ENCODE measurements around the gene TFB1M. TPM values are rescaled to one million over a fixed set of nuclear protein-coding genes. Genes with fewer than 3 reads are reported as not detected.

TFB1M gene
- total and polyA plus RNA-seq, 9 of the 15 experiments (the other 6 are each of a cell fraction or from before 2014, with no cell fraction given), result 34.6 to 145 (median 40.4) TPM

DNA sequence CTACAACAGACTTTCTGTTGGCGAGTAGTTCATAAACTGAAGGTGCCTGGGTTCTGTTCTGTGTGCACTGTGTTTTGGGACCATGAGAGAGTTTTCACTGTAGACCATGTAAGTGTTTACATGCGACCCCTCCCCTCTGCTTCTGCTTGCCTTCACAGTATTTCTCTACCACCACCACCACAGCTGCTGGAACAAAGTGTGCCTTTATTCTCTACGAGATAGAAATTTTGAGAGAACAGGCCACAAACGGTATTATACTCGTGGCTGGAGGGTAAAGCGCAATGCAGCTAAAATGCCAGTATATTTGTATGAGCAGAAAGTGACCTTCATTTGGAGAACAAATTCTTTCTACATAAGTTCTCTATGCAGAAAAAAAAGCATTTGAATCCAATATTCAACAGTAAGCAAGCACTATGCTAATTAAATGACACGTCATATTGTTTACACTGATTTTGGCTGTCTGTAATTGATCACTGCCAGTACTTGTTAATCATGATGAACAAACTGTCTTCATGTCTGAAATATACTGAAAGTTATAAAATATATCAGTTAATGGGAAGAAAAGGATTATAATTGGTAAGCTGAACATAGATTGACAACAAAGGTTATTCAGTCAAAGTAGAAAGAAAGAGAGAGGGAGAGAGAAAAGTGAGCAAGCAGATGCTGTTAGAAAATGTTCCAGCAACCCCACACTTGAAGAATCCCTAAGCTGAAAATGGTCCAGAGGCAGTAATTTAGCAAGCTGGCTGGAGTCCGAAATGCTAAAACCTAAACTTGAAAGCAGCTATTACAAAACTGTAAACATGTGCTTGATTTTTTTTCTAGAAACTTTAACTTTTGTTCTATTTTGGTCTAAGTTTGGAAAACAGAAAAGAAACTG is 41.7 kb downstream of the TFB1M start:
- H3K9ac ChIP-seq (ENCODE audit: insufficient read depth in 1 of 2, low read depth in 2 of 2, low read length in 2 of 2), result no peak overlapping the region
- H3K79me2 ChIP-seq (ENCODE audit: control insufficient read depth, insufficient read depth, low read length), result no peaks in the 10 kb centered on the region
- no peaks in the 10 kb centered on the region for H4K20me1 ChIP-seq (replicated peaks; ENCODE audit: control insufficient read depth, insufficient read depth, low read length)
- ATAC-seq (no peak), FAIRE-seq (no peak), DNase-seq (ENCODE audit: extremely low read depth in 1 of 4, low spot score in 3 of 4) (no peak)
- in situ Hi-C loops (cut with MboI), result no loop called here
- WGBS (ENCODE audit: insufficient coverage, low coverage, missing lambda C conversion rate), result 87% methylated on average over 8 of the region's 8 CpGs
- BruUV-seq (replicated peaks), result no TSS peak
- H3K36me3 ChIP-seq (ENCODE audit: control insufficient read depth, insufficient read depth, low read length), result peaks cover 67% of the 10 kb centered on the region
- no peak overlapping the region for H3K27ac ChIP-seq (ENCODE audit: extremely low read depth, low read depth, low read length)
- POLR2A ChIA-PET, result interaction anchor here (0.9 to 1.0 kb wide), 2 partner anchors 13 to 27 kb away, joined by 3 read pairs; no protein-coding TSS in a partner anchor
- H2AFZ ChIP-seq (ENCODE audit: low read depth, low read length), result no peak overlapping the region
- peaks cover 0 to 7% of the 10 kb centered on the region in 2 experiments; a peak in 2 of 5 replicates for H3K4me1 ChIP-seq (replicated peaks in 1 of 2; ENCODE audit: control insufficient read depth in 2 of 2, insufficient read depth in 2 of 2, low read length in 2 of 2)
- CTCF ChIA-PET (ENCODE audit: low intra/inter-chr PET ratio), result no interaction called here
- H3K4me3 ChIP-seq, result no peak overlapping the region
- intact Hi-C loops (cut with micrococcal nuclease), result no loop called here
- no peaks in the 10 kb centered on the region for H3K9me3 ChIP-seq (replicated peaks; ENCODE audit: control insufficient read depth, insufficient read depth, low read depth, low read length)
- H3K27me3 ChIP-seq (ENCODE audit: control insufficient read depth in 2 of 2, insufficient read depth in 2 of 2, low read length in 2 of 2), result no peaks in the 10 kb centered on the region
- TF ChIP-seq, protein P1, sequence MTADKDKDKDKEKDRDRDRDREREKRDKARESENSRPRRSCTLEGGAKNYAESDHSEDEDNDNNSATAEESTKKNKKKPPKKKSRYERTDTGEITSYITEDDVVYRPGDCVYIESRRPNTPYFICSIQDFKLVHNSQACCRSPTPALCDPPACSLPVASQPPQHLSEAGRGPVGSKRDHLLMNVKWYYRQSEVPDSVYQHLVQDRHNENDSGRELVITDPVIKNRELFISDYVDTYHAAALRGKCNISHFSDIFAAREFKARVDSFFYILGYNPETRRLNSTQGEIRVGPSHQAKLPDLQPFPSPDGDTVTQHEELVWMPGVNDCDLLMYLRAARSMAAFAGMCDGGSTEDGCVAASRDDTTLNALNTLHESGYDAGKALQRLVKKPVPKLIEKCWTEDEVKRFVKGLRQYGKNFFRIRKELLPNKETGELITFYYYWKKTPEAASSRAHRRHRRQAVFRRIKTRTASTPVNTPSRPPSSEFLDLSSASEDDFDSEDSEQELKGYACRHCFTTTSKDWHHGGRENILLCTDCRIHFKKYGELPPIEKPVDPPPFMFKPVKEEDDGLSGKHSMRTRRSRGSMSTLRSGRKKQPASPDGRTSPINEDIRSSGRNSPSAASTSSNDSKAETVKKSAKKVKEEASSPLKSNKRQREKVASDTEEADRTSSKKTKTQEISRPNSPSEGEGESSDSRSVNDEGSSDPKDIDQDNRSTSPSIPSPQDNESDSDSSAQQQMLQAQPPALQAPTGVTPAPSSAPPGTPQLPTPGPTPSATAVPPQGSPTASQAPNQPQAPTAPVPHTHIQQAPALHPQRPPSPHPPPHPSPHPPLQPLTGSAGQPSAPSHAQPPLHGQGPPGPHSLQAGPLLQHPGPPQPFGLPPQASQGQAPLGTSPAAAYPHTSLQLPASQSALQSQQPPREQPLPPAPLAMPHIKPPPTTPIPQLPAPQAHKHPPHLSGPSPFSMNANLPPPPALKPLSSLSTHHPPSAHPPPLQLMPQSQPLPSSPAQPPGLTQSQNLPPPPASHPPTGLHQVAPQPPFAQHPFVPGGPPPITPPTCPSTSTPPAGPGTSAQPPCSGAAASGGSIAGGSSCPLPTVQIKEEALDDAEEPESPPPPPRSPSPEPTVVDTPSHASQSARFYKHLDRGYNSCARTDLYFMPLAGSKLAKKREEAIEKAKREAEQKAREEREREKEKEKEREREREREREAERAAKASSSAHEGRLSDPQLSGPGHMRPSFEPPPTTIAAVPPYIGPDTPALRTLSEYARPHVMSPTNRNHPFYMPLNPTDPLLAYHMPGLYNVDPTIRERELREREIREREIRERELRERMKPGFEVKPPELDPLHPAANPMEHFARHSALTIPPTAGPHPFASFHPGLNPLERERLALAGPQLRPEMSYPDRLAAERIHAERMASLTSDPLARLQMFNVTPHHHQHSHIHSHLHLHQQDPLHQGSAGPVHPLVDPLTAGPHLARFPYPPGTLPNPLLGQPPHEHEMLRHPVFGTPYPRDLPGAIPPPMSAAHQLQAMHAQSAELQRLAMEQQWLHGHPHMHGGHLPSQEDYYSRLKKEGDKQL (CRISPR knock-in tag; IDR thresholded peaks at IDR 0.05; ENCODE audit: borderline replicate concordance), result no peak
- no peak for TF ChIP-seq PYGO2 (tag; IDR thresholded peaks at IDR 0.05)
- H3K4me2 ChIP-seq (ENCODE audit: insufficient read depth, low read length), result no peak overlapping the region
- H3K9me1 ChIP-seq (ENCODE audit: control insufficient read depth, insufficient read depth, low read length), result no peaks in the 10 kb centered on the region
